GM12878 (cell line): ENCODE data around the gene MYMX. TPM values are rescaled to one million over a fixed set of nuclear protein-coding genes. Genes with fewer than 3 reads are reported as not detected.

Source experiments
- ATAC-seq: fragments of 200-7000 bp; cut with Tn5 transposase; 3 replicates; pipeline ENCODE4 v1.9.1; 2020; ENCODE audit warnings: mild to moderate bottlenecking, moderate library complexity
- BruUV-seq: library from RNA; stranded (reverse); fragments of 400-500 nt; replicated peaks from 2 replicates; lab custom pipeline; 2021; lab: Mats Ljungman, UMichigan
- CTCF ChIA-PET: fragments of 300-600 bp; sonication (Branson Sonifier 250); formaldehyde crosslinking; extraction: SDS; loops from one replicate; lab custom pipeline; 2021; ENCODE audit warnings: inconsistent platforms; lab: Yijun Ruan, JAX
- POLR2A ChIA-PET: fragments of 350-600 bp; formaldehyde crosslinking; extraction: SDS; loops from one replicate; lab custom pipeline; 2021; ENCODE audit warnings: inconsistent platforms; lab: Charles Lee
- RAD21 ChIA-PET: fragments of 300-600 bp; sonication (Branson Sonifier 250); formaldehyde crosslinking; loops from one replicate; lab custom pipeline; 2023; ENCODE audit warnings: antibody characterized with exemption; ENCODE audit not compliant: unreplicated experiment; lab: Charles Lee
- SMC1A ChIA-PET: fragments of 300-600 bp; sonication (Branson Sonifier 250); formaldehyde crosslinking; loops from one replicate; lab custom pipeline; 2023; ENCODE audit not compliant: unreplicated experiment, uncharacterized antibody; lab: Charles Lee
- DNase-seq: peaks from one replicate; pipeline ENCODE4 v3.0.0-alpha.2; 2011; ENCODE audit warnings: low read depth, low spot score
- FAIRE-seq: peaks from 3 replicates; lab custom pipeline; 2011; peaks lifted over from hg19 to GRCh38; lab: Jason Lieb, UNC
- H2AFZ ChIP-seq: 2 replicates; pipeline ENCODE4 v1.6.0; 2011; ENCODE audit warnings: low read depth, low read length, control low read depth; ENCODE audit not compliant: control insufficient read depth
- H3K27ac ChIP-seq: 2 replicates; pipeline ENCODE4 v1.5.1; 2011; ENCODE audit warnings: control low read depth; ENCODE audit not compliant: control insufficient read depth, insufficient read depth
- H3K27me3 ChIP-seq, 2 experiments: replicated peaks in 1 of 2; 2 replicates each; pipeline versions ENCODE4 v1.6.0 to v1.6.1; 2011; ENCODE audit warnings: low read length in 1 of 2; ENCODE audit not compliant: control insufficient read depth in 2 of 2, insufficient read depth in 2 of 2
- H3K36me3 ChIP-seq, 2 experiments: 2 replicates each; pipeline ENCODE4 v1.5.1; 2011; ENCODE audit warnings: low read length in 1 of 2; ENCODE audit not compliant: control insufficient read depth in 2 of 2, insufficient read depth in 2 of 2
- H3K4me1 ChIP-seq: 2 replicates; pipeline ENCODE4 v1.6.1; 2011; ENCODE audit warnings: mild to moderate bottlenecking, low read length, moderate library complexity, mixed read lengths; ENCODE audit not compliant: control insufficient read depth, insufficient read depth
- H3K4me2 ChIP-seq: 2 replicates; pipeline ENCODE4 v1.6.0; 2011; ENCODE audit warnings: control low read depth; ENCODE audit not compliant: control insufficient read depth, insufficient read depth
- H3K4me3 ChIP-seq: fragments of 200-600 bp; sonication (generic); 2 replicates; pipeline ENCODE4 v1.5.1; 2016
- H3K79me2 ChIP-seq: 2 replicates; pipeline ENCODE4 v1.6.0; 2011; ENCODE audit warnings: low read length; ENCODE audit not compliant: control insufficient read depth, insufficient read depth
- H3K9ac ChIP-seq: 2 replicates; pipeline ENCODE4 v1.8.0; 2011; ENCODE audit warnings: low read length, control low read depth, mixed read lengths; ENCODE audit not compliant: control insufficient read depth, insufficient read depth
- H3K9me3 ChIP-seq: replicated peaks from 3 replicates; pipeline ENCODE4 v1.5.1; 2011; ENCODE audit warnings: mild to moderate bottlenecking, low read length; ENCODE audit not compliant: control insufficient read depth, insufficient read depth
- H4K20me1 ChIP-seq: 2 replicates; pipeline ENCODE4 v1.6.0; 2011; ENCODE audit not compliant: control insufficient read depth, insufficient read depth
- EZH2 ChIP-seq: IDR thresholded peaks from 2 replicates; pipeline ENCODE4 v1.6.1; 2012; ENCODE audit warnings: low read depth, mild to moderate bottlenecking, control low read depth, inconsistent platforms, low read length, borderline replicate concordance; ENCODE audit not compliant: control insufficient read depth
- NBN ChIP-seq: fragments of 450-650 bp; IDR thresholded peaks from 2 replicates; pipeline ENCODE4 v1.6.1; 2016
- SMAD5 ChIP-seq: IDR thresholded peaks from 2 replicates; pipeline ENCODE4 v1.6.1; 2016; ENCODE audit warnings: antibody characterized with exemption, low read depth
- SUPT20H ChIP-seq: IDR thresholded peaks from 2 replicates; pipeline ENCODE4 v1.6.1; 2011; ENCODE audit warnings: low read depth, mild to moderate bottlenecking, low read length, moderate library complexity, borderline replicate concordance; ENCODE audit not compliant: control insufficient read depth
- ZZZ3 ChIP-seq: IDR thresholded peaks from 2 replicates; pipeline ENCODE4 v1.6.1; 2011; ENCODE audit warnings: low read depth; ENCODE audit not compliant: control insufficient read depth, insufficient read length
- WGBS: methylation state at CpG from one replicate; pipeline ENCODE4 v1.1.6; 2016; ENCODE audit warnings: low lambda C conversion rate; ENCODE audit not compliant: insufficient replicate concordance, insufficient coverage; ENCODE audit errors: missing lambda C conversion rate; 5-methylcytosine and 5-hydroxymethylcytosine counted together
- in situ Hi-C: fragments of 300-500 bp; cut with MboI; formaldehyde crosslinking; loops from 9 replicates; pipeline ENCODE4 v1.14.3; 2018; ENCODE audit warnings: mixed read lengths
- intact Hi-C: fragments of 100-400 bp; cut with micrococcal nuclease; formaldehyde crosslinking; loops from one replicate; pipeline ENCODE4 v1.14.2; 2022; ENCODE audit not compliant: unreplicated experiment
- polyA plus RNA-seq, 11 experiments: library from polyadenylated mRNA; depleted of rRNA in 4 of 11; unstranded in 6 of 11; stranded (reverse) in 5 of 11; fragments of >200 nt; fragmentation: Nextera tagmentation in 4 of 11; fragmentation: Illumina TruSeq in 1 of 11; extraction: Ambion mirVana in 4 of 11; extraction: Trizol in 1 of 11; gene quantifications; 1 replicate in 1 of 11; 2 replicates in 10 of 11; pipeline versions ENCODE4 v1.2.1 to v1.2.3, GENCODE V29; 2011 to 2016; ENCODE audit warnings: inconsistent platforms in 2 of 11, missing spikeins in 2 of 11, low read depth in 1 of 11
- total RNA-seq, 4 experiments: library from RNA; depleted of rRNA in 3 of 4; stranded (reverse); fragments of >200 nt in 3 of 4; fragmentation: Illumina TruSeq in 1 of 4; extraction: Trizol in 1 of 4; gene quantifications; 2 replicates each; pipeline versions ENCODE4 v1.2.1 to v1.2.3, GENCODE V29; 2013 to 2021
- TF ChIP-seq, protein P1 (sequence below): IDR thresholded peaks from 2 replicates; pipeline ENCODE4 v1.6.1; 2011; ENCODE audit warnings: borderline replicate concordance, low read depth, mild to moderate bottlenecking, moderate library complexity, mixed read lengths, low read length; ENCODE audit not compliant: insufficient read depth; ENCODE audit errors: extremely low read length
- TF ChIP-seq, protein P2 (sequence below): fragments of 450-650 bp; IDR thresholded peaks from 2 replicates; pipeline ENCODE4 v1.6.1; 2017; ENCODE audit warnings: mild to moderate bottlenecking, moderate library complexity
- TF ChIP-seq, protein P3 (sequence below): IDR thresholded peaks from 2 replicates; pipeline ENCODE4 v1.6.1; 2012; ENCODE audit warnings: improper control_type of control experiment, low read depth, low read length; ENCODE audit not compliant: insufficient replicate concordance

MYMX gene
- total and polyA plus RNA-seq, 10 of the 15 experiments (the other 5 are each of a cell fraction or from before 2014, with no cell fraction given) = not detected

DNA sequence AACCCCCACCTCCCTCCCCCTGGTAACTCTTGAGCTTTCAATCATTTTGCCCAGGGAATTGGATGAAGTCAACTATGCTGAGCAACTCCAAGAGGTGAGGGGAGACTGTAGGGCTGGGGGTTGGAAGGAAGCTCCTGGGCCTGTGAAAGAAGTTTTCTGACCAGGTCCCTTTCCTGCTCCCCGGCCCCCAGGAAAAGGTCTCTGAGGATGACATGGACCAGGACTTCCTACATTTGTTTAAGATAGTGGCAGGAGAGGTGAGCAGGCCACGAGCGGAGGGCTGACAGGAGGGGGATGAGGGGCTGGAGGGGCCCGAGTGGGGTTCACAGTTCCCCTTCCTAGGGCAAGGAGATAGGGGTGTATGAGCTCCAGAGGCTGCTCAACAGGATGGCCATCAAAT is 36.3 kb upstream of the MYMX start (continued):
- TF ChIP-seq, protein P1, sequence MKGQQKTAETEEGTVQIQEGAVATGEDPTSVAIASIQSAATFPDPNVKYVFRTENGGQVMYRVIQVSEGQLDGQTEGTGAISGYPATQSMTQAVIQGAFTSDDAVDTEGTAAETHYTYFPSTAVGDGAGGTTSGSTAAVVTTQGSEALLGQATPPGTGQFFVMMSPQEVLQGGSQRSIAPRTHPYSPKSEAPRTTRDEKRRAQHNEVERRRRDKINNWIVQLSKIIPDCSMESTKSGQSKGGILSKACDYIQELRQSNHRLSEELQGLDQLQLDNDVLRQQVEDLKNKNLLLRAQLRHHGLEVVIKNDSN = no peak
- TF ChIP-seq SMAD5 = no peak
- TF ChIP-seq, protein P2, sequence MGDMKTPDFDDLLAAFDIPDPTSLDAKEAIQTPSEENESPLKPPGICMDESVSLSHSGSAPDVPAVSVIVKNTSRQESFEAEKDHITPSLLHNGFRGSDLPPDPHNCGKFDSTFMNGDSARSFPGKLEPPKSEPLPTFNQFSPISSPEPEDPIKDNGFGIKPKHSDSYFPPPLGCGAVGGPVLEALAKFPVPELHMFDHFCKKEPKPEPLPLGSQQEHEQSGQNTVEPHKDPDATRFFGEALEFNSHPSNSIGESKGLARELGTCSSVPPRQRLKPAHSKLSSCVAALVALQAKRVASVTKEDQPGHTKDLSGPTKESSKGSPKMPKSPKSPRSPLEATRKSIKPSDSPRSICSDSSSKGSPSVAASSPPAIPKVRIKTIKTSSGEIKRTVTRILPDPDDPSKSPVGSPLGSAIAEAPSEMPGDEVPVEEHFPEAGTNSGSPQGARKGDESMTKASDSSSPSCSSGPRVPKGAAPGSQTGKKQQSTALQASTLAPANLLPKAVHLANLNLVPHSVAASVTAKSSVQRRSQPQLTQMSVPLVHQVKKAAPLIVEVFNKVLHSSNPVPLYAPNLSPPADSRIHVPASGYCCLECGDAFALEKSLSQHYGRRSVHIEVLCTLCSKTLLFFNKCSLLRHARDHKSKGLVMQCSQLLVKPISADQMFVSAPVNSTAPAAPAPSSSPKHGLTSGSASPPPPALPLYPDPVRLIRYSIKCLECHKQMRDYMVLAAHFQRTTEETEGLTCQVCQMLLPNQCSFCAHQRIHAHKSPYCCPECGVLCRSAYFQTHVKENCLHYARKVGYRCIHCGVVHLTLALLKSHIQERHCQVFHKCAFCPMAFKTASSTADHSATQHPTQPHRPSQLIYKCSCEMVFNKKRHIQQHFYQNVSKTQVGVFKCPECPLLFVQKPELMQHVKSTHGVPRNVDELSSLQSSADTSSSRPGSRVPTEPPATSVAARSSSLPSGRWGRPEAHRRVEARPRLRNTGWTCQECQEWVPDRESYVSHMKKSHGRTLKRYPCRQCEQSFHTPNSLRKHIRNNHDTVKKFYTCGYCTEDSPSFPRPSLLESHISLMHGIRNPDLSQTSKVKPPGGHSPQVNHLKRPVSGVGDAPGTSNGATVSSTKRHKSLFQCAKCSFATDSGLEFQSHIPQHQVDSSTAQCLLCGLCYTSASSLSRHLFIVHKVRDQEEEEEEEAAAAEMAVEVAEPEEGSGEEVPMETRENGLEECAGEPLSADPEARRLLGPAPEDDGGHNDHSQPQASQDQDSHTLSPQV = no peak

DNA sequence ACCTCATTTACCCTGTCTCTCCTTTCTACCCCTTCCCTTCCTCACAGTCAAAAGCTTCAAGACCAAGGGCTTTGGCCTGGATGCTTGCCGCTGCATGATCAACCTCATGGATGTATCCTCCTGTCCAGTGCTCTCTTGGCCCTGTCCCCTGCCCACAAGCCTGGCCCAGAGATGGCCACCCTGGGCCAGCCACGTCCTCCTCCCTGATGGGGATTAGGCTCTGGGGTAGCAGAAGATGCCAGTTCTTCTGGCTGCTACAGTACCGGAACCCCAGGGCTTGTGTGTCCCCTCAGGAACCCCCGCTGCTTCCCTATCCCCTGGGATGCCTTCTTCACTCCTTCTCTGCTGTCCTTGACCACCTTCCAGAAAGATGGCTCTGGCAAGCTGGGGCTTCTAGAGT is 35.8 kb upstream of the MYMX start:
- CTCF ChIA-PET = no interaction called here
- WGBS = 82% methylated on average over 4 of the region's 4 CpGs
- Histone ChIP-seq H3K4me3 (no peak overlapping the region), H3K27ac (no peak overlapping the region), H3K27me3 (0 out of 4 replicates have a peak, but pooled peaks cover 0 to 2% of the 10 kb centered on the region in 2 experiments), H2AFZ (no peak overlapping the region), H3K4me1 (peaks cover 10% of the 10 kb centered on the region), H4K20me1 (no peaks in the 10 kb centered on the region), H3K36me3 (no peaks in the 10 kb centered on the region), H3K4me2 (no peak overlapping the region), H3K79me2 (no peaks in the 10 kb centered on the region), H3K9me3 (no peaks in the 10 kb centered on the region), H3K9ac (no peak overlapping the region)
- SMC1A ChIA-PET = no interaction called here
- DNase-seq (no peak), ATAC-seq (no peak), FAIRE-seq (no peak)
- POLR2A ChIA-PET = no interaction called here
- in situ Hi-C loops = no loop called here
- no TSS peak for BruUV-seq
- RAD21 ChIA-PET = interaction anchor here (1.2 kb wide), 1 partner anchor 84 kb away, joined by 3 read pairs; no protein-coding TSS in a partner anchor
- intact Hi-C loops = no loop called here
- TF ChIP-seq ZZZ3 = no peak
- no peak for TF ChIP-seq NBN
- TF ChIP-seq EZH2 = no peak
- TF ChIP-seq, protein P3, sequence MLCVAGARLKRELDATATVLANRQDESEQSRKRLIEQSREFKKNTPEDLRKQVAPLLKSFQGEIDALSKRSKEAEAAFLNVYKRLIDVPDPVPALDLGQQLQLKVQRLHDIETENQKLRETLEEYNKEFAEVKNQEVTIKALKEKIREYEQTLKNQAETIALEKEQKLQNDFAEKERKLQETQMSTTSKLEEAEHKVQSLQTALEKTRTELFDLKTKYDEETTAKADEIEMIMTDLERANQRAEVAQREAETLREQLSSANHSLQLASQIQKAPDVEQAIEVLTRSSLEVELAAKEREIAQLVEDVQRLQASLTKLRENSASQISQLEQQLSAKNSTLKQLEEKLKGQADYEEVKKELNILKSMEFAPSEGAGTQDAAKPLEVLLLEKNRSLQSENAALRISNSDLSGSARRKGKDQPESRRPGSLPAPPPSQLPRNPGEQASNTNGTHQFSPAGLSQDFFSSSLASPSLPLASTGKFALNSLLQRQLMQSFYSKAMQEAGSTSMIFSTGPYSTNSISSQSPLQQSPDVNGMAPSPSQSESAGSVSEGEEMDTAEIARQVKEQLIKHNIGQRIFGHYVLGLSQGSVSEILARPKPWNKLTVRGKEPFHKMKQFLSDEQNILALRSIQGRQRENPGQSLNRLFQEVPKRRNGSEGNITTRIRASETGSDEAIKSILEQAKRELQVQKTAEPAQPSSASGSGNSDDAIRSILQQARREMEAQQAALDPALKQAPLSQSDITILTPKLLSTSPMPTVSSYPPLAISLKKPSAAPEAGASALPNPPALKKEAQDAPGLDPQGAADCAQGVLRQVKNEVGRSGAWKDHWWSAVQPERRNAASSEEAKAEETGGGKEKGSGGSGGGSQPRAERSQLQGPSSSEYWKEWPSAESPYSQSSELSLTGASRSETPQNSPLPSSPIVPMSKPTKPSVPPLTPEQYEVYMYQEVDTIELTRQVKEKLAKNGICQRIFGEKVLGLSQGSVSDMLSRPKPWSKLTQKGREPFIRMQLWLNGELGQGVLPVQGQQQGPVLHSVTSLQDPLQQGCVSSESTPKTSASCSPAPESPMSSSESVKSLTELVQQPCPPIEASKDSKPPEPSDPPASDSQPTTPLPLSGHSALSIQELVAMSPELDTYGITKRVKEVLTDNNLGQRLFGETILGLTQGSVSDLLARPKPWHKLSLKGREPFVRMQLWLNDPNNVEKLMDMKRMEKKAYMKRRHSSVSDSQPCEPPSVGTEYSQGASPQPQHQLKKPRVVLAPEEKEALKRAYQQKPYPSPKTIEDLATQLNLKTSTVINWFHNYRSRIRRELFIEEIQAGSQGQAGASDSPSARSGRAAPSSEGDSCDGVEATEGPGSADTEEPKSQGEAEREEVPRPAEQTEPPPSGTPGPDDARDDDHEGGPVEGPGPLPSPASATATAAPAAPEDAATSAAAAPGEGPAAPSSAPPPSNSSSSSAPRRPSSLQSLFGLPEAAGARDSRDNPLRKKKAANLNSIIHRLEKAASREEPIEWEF = no peak
- no peak for TF ChIP-seq SUPT20H
